ENCODE data around the gene CWC27.

The CWC27 gene

DNA sequence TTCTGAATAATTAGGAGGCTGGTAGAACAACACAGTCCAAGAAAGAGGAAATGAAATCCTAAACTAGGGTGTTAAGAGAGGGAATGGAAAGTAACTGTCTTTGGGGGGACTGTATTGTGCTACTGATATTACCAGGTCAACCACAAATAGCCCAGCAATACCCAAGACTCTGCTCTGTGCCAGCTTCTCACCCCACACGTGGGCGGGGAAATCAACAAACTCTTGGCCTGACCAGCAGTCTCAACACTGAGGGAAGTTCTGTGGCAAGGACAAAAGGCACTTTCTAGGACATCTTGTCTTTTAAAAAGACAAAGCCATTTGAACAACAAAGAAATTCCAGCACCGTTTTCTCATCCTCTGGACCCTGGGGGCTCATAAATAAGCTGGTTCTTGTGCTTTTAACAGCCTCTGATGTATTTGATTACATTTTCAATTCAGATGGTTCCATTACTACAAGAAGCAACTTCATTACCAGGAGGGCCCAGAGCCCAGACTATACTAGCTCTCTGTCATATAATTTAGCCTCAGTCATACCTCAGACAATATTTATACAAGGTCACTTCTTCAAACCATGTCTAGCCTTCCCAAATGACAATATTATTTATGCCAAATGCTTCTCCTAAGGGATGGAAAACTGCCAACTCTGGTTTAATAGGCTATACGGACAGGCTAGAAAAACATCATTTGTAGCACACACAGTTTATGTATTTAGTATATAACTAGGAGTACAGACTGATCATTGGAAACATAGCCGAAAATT lies 297.8 kb downstream of the CWC27 start:
- no peak overlapping the region for H3K4me3 ChIP-seq (ENCODE audit: low read depth, low read length)
- TF ChIP-seq, protein P1, sequence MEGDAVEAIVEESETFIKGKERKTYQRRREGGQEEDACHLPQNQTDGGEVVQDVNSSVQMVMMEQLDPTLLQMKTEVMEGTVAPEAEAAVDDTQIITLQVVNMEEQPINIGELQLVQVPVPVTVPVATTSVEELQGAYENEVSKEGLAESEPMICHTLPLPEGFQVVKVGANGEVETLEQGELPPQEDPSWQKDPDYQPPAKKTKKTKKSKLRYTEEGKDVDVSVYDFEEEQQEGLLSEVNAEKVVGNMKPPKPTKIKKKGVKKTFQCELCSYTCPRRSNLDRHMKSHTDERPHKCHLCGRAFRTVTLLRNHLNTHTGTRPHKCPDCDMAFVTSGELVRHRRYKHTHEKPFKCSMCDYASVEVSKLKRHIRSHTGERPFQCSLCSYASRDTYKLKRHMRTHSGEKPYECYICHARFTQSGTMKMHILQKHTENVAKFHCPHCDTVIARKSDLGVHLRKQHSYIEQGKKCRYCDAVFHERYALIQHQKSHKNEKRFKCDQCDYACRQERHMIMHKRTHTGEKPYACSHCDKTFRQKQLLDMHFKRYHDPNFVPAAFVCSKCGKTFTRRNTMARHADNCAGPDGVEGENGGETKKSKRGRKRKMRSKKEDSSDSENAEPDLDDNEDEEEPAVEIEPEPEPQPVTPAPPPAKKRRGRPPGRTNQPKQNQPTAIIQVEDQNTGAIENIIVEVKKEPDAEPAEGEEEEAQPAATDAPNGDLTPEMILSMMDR (IDR thresholded peaks at IDR 0.05; ENCODE audit: low read depth, low read length, missing control alignments) = no peak
- no peak for DNase-seq (ENCODE audit: low read depth)
- in situ Hi-C loops (cut with HindIII; ENCODE audit: low sequenced_read_pairs) = no loop called here

DNA sequence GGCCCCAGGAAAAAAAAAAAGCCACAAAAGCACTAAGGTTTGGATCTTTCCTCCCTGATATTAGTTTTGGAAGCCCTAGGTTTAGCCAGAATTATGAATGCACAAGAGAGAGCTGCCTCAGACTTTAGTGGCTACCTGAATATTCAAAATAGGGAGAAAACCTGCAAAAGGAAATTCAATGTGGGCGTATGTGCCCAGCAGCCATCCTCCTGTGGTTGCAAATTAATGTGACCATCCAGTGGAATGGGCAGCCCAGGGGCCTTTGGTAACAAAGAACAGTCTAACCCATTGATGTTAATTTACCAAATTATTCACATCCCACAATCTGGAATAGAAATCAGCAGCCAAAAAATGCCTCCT lies 298.4 kb downstream of the CWC27 start:
- no peak overlapping the region for H3K4me3 ChIP-seq (ENCODE audit: low read depth, low read length)
- no peak for DNase-seq (ENCODE audit: low read depth)
- TF ChIP-seq, protein P1 (IDR thresholded peaks at IDR 0.05; ENCODE audit: low read depth, low read length, missing control alignments) = no peak
- in situ Hi-C loops (cut with HindIII; ENCODE audit: low sequenced_read_pairs) = no loop called here

All from astrocyte of the cerebellum (primary cell).